ENCODE results near the gene S1PR1. TPM values are rescaled to one million over a fixed set of nuclear protein-coding genes. Genes with fewer than 3 reads are reported as not detected.
"Not testable (repeated sequence)": the region's sequence is repeated elsewhere in the genome, so short reads cannot be mapped to it uniquely, and the experiment has no call there.

The S1PR1 gene
- total RNA-seq, 1 experiment from 2014 or later, result 0.68 TPM

DNA sequence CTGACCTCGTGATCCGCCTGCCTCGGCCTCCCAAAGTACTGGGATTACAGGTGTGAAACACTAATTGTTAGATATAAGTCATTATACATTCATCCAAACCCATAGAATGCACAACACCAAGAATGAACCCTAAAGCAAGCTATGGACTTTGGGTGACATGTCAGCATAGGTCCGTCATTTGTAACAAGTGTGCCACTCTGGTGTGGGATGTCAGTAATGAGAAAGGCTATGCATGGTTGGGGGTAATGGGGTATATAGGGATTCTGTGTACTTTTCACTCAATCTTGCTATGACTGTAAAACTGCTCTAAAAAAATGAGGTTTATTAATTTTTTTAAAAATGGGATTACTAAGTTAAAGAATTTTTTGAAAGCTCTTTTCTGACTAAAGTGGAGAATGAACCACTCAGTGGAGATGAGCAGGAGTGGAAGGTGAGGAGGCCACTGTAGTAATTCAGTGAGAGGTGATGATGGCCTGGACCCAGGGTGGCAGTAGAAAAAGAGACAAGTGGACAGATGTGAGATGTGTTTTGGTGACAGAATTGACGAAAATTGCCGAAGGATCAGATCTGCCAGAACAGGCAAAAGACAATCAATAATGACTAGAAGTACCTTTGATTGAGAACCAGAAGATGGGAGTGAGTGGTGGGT is 21.3 kb upstream of the S1PR1 start:
- Histone ChIP-seq H3K79me2 (ENCODE audit: low read depth) (no peaks in the 10 kb centered on the region), H4K20me1 (ENCODE audit: insufficient read depth) (no peaks in the 10 kb centered on the region), H3K36me3 (ENCODE audit: low read depth) (no peaks in the 10 kb centered on the region), H3K4me3 (no peak overlapping the region), H3K27ac (no peak overlapping the region), H3F3A (ENCODE audit: insufficient read depth, low read depth) (no peaks in the 10 kb centered on the region), H3K9me3 (ENCODE audit: insufficient read depth, low read depth) (no peaks in the 10 kb centered on the region), H3K4me1 (replicated peaks; ENCODE audit: insufficient read depth) (peaks cover 13% of the 10 kb centered on the region), H2AFZ (no peak overlapping the region), H3K9me2 (ENCODE audit: insufficient read depth) (peaks cover 1% of the 10 kb centered on the region; the same call in 1 of the 2 replicates), H3K27me3 (ENCODE audit: insufficient read depth, low read depth) (no peaks in the 10 kb centered on the region), H3K4me2 (no peak overlapping the region)
- POLR2A ChIA-PET (ENCODE audit: unreplicated experiment), result no interaction called here
- BruUV-seq (replicated peaks), result no TSS peak
- no peak for DNase-seq
- intact Hi-C loops (cut with micrococcal nuclease; ENCODE audit: unreplicated experiment), result loop anchor here (2.0 kb wide), 1 partner anchor 21 kb away; the partner anchor contains the start of gene S1PR1
- no peak for TF ChIP-seq EZH2 (IDR thresholded peaks at IDR 0.05; ENCODE audit: low read depth)
- TF ChIP-seq, protein P1, sequence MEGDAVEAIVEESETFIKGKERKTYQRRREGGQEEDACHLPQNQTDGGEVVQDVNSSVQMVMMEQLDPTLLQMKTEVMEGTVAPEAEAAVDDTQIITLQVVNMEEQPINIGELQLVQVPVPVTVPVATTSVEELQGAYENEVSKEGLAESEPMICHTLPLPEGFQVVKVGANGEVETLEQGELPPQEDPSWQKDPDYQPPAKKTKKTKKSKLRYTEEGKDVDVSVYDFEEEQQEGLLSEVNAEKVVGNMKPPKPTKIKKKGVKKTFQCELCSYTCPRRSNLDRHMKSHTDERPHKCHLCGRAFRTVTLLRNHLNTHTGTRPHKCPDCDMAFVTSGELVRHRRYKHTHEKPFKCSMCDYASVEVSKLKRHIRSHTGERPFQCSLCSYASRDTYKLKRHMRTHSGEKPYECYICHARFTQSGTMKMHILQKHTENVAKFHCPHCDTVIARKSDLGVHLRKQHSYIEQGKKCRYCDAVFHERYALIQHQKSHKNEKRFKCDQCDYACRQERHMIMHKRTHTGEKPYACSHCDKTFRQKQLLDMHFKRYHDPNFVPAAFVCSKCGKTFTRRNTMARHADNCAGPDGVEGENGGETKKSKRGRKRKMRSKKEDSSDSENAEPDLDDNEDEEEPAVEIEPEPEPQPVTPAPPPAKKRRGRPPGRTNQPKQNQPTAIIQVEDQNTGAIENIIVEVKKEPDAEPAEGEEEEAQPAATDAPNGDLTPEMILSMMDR (conservative IDR thresholded peaks at IDR 0.05), result no peak
- CTCF ChIA-PET, result no interaction called here

DNA sequence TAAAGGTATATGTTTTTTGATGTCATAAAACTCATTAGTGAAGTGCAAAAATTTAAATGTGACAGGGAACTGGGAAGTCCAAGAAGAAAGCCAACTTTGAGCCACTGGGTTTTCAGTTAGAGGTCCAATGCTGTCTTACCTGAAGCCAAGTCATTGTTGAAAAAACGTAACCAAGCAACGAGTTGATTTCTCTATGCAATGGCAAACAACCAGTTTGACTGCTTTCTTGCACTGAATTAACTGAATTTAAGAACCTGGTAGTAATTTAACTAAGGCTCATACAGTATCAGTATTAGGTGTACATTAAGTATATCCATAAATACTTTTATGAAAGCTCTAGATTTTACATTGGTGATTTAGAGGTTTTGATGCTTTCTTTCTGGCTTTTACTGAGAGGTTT is 20.2 kb upstream of the S1PR1 start:
- Histone ChIP-seq H3K4me2 (peak overlapping the region; percentile 35), H4K20me1 (ENCODE audit: insufficient read depth) (no peaks in the 10 kb centered on the region), H2AFZ (0 out of 2 replicates have a peak overlapping the region, but pooled peaks have one; percentile 6), H3K4me3 (no peak overlapping the region), H3K36me3 (ENCODE audit: low read depth) (no peaks in the 10 kb centered on the region), H3K9me2 (ENCODE audit: insufficient read depth) (no peaks in the 10 kb centered on the region; the same call in 1 of the 2 replicates), H3K27me3 (ENCODE audit: insufficient read depth, low read depth) (no peaks in the 10 kb centered on the region), H3F3A (ENCODE audit: insufficient read depth, low read depth) (no peaks in the 10 kb centered on the region), H3K4me1 (replicated peaks; ENCODE audit: insufficient read depth) (peaks cover 13% of the 10 kb centered on the region), H3K79me2 (ENCODE audit: low read depth) (no peaks in the 10 kb centered on the region), H3K9me3 (ENCODE audit: insufficient read depth, low read depth) (no peaks in the 10 kb centered on the region), H3K27ac (no peak overlapping the region)
- intact Hi-C loops (cut with micrococcal nuclease; ENCODE audit: unreplicated experiment), result loop anchor here (2.0 kb wide), 1 partner anchor 20 kb away; the partner anchor contains the start of gene S1PR1
- BruUV-seq (replicated peaks), result no TSS peak
- POLR2A ChIA-PET (ENCODE audit: unreplicated experiment), result interaction anchor here (0.7 kb wide), 1 partner anchor 16 kb away, joined by 5 read pairs; no protein-coding TSS in a partner anchor
- no peak for TF ChIP-seq EZH2 (IDR thresholded peaks at IDR 0.05; ENCODE audit: low read depth)
- TF ChIP-seq, protein P1 (conservative IDR thresholded peaks at IDR 0.05), result no peak
- peak; percentile 27 to 83 for DNase-seq
- CTCF ChIA-PET, result no interaction called here

DNA sequence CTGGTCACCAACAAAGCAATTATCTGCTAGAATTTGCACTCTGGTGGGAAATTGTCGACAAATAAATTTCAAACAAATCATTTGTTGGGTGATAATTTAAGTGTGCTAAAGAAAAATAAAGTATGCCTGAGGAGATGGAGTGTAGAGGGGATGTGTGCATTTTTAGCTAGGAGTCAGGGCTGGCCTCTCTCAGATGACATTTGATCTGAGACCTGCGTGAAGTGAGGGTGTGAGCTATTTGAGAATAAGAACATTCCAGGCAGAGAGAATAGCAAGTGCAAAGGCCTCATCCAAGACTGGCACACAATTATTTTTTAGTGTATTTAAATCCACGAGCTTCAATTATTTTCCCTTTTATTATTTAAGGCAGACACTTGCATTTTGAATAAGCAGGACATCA is 19.7 kb upstream of the S1PR1 start:
- POLR2A ChIA-PET (ENCODE audit: unreplicated experiment), result interaction anchor here (0.6 to 0.7 kb wide), 2 partner anchors 16 to 17 kb away, joined by 3 to 5 read pairs; no protein-coding TSS in a partner anchor

DNA sequence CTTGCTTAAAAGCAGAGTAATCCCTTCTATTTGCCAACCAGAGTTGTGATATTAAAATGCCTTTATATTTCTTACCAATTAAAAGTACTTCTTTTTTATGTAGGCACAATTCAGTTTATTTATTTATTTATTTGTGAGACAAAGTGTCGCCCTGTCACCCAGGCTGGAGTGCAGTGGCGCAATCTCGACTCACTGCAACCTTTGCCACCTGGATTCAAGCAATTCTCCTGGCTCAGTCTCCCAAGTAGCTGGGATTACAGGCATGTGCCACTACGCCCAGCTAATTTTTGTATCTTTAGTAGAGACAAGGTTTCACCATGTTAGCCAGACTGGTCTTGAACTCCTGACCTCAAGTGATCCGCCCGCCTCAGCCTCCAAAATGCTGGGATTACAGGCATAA is 17.9 kb upstream of the S1PR1 start:
- BruUV-seq (replicated peaks); H3K9me2 ChIP-seq (ENCODE audit: insufficient read depth); POLR2A ChIA-PET (ENCODE audit: unreplicated experiment); H3K4me3 ChIP-seq; H3K27me3 ChIP-seq (ENCODE audit: insufficient read depth, low read depth); intact Hi-C loops (cut with micrococcal nuclease; ENCODE audit: unreplicated experiment); H3F3A ChIP-seq (ENCODE audit: insufficient read depth, low read depth); H3K9me3 ChIP-seq (ENCODE audit: insufficient read depth, low read depth); H3K36me3 ChIP-seq (ENCODE audit: low read depth); H3K79me2 ChIP-seq (ENCODE audit: low read depth); H2AFZ ChIP-seq; DNase-seq; H4K20me1 ChIP-seq (ENCODE audit: insufficient read depth); H3K4me2 ChIP-seq; H3K27ac ChIP-seq: not testable (repeated sequence)
- H3K4me1 ChIP-seq (replicated peaks; ENCODE audit: insufficient read depth), result peaks cover 13% of the 10 kb centered on the region
- CTCF ChIA-PET, result interaction anchor here (0.6 kb wide), 1 partner anchor 297 kb away, joined by 3 read pairs; no protein-coding TSS in a partner anchor

More for the DNA sequence above, 19.7 kb upstream of the S1PR1 start:
- Histone ChIP-seq H3K36me3 (ENCODE audit: low read depth) (no peaks in the 10 kb centered on the region), H3F3A (ENCODE audit: insufficient read depth, low read depth) (no peaks in the 10 kb centered on the region), H4K20me1 (ENCODE audit: insufficient read depth) (no peaks in the 10 kb centered on the region), H3K9me3 (ENCODE audit: insufficient read depth, low read depth) (no peaks in the 10 kb centered on the region), H2AFZ (no peak overlapping the region), H3K4me2 (peak overlapping the region; percentile 35), H3K4me1 (replicated peaks; ENCODE audit: insufficient read depth) (peaks cover 13% of the 10 kb centered on the region), H3K27me3 (ENCODE audit: insufficient read depth, low read depth) (no peaks in the 10 kb centered on the region), H3K27ac (no peak overlapping the region), H3K79me2 (ENCODE audit: low read depth) (no peaks in the 10 kb centered on the region), H3K9me2 (ENCODE audit: insufficient read depth) (no peaks in the 10 kb centered on the region; the same call in 1 of the 2 replicates), H3K4me3 (no peak overlapping the region)
- CTCF ChIA-PET, result no interaction called here
- DNase-seq, result no peak
- BruUV-seq (replicated peaks), result no TSS peak
- intact Hi-C loops (cut with micrococcal nuclease; ENCODE audit: unreplicated experiment), result loop anchor here (2.0 kb wide), 1 partner anchor 20 kb away; the partner anchor contains the start of gene S1PR1
- TF ChIP-seq EZH2 (IDR thresholded peaks at IDR 0.05; ENCODE audit: low read depth), result no peak

All from PC-9 (cell line).